Endothelial cell of umbilical vein (primary cell): ENCODE data around the gene TMBIM6. TPM values are rescaled to one million over a fixed set of nuclear protein-coding genes. Genes with fewer than 3 reads are reported as not detected.
"Not testable (repeated sequence)": the region's sequence is repeated elsewhere in the genome, so short reads cannot be mapped to it uniquely, and the experiment has no call there.

Experiments used
- BruUV-seq: library from RNA; stranded (reverse); fragments of 400-500 nt; replicated peaks from 2 replicates; lab custom pipeline; 2021; lab: Mats Ljungman, UMichigan
- CTCF ChIA-PET: fragments of 300-600, 350-600 bp; sonication (Branson Sonifier 250); formaldehyde crosslinking; loops from one replicate; lab custom pipeline; 2021; ENCODE audit warnings: antibody characterized with exemption, inconsistent platforms; lab: Charles Lee
- POLR2A ChIA-PET: fragments of 300-600, 350-600 bp; sonication (Branson Sonifier 250); formaldehyde crosslinking; loops from one replicate; lab custom pipeline; 2021; ENCODE audit warnings: antibody characterized with exemption, inconsistent platforms; lab: Charles Lee
- DNase-seq: peaks from one replicate; pipeline ENCODE4 v3.0.0-alpha.2; 2011; ENCODE audit warnings: low read depth, low spot score
- FAIRE-seq: peaks from 2 replicates; lab custom pipeline; 2011; peaks lifted over from hg19 to GRCh38; lab: Jason Lieb, UNC
- H2AFZ ChIP-seq: 2 replicates; pipeline ENCODE4 v1.6.0; 2012; ENCODE audit warnings: low read depth, low read length, control low read depth, inconsistent platforms
- H3K27ac ChIP-seq: 2 replicates; pipeline ENCODE4 v1.5.1; 2011; ENCODE audit warnings: low read depth, mild to moderate bottlenecking, control low read depth, low read length, moderate library complexity; ENCODE audit not compliant: insufficient read depth
- H3K27me3 ChIP-seq, 2 experiments: 2 replicates each; pipeline versions ENCODE4 v1.6.0 to v1.6.1; 2011; ENCODE audit warnings: low read length in 2 of 2, mixed read lengths in 1 of 2; ENCODE audit not compliant: control insufficient read depth in 2 of 2, insufficient read depth in 2 of 2
- H3K36me3 ChIP-seq, 2 experiments: 2 replicates in 1 of 2; 3 replicates in 1 of 2; pipeline ENCODE4 v1.5.1; 2011; ENCODE audit warnings: low read length in 2 of 2, mild to moderate bottlenecking in 1 of 2, moderate library complexity in 1 of 2; ENCODE audit not compliant: control insufficient read depth in 2 of 2, insufficient read depth in 2 of 2; ENCODE audit errors: extremely low read depth in 1 of 2
- H3K4me1 ChIP-seq: 3 replicates; pipeline ENCODE4 v1.5.1; 2011; ENCODE audit warnings: mild to moderate bottlenecking, low read length; ENCODE audit not compliant: control insufficient read depth, insufficient read depth; ENCODE audit errors: extremely low read depth
- H3K4me2 ChIP-seq: 2 replicates; pipeline ENCODE4 v1.6.1; 2011; ENCODE audit warnings: low read length, control low read depth, mixed read lengths; ENCODE audit not compliant: insufficient read depth
- H3K4me3 ChIP-seq, 3 experiments: fragments of 200-600 bp in 1 of 3; sonication (generic), shearing (Covaris generic) in 1 of 3; replicated peaks in 1 of 3; 2 replicates each; pipeline ENCODE4 v1.5.1; 2011 to 2016; ENCODE audit warnings: control low read depth in 3 of 3, low read length in 3 of 3, mild to moderate bottlenecking in 2 of 3, inconsistent platforms in 1 of 3, low read depth in 1 of 3, moderate library complexity in 1 of 3; ENCODE audit not compliant: insufficient read depth in 1 of 3
- H3K79me2 ChIP-seq: 2 replicates; pipeline ENCODE4 v1.6.0; 2012; ENCODE audit warnings: low read length, inconsistent platforms; ENCODE audit not compliant: control insufficient read depth, insufficient read depth
- H3K9ac ChIP-seq: replicated peaks from 2 replicates; pipeline ENCODE3; 2011; ENCODE audit warnings: low read length, control low read depth; ENCODE audit not compliant: insufficient read depth; ENCODE audit errors: extremely low read depth
- H3K9me1 ChIP-seq: replicated peaks from 3 replicates; pipeline ENCODE4 v1.6.0; 2011; ENCODE audit warnings: mild to moderate bottlenecking, low read length; ENCODE audit not compliant: control insufficient read depth, insufficient read depth; ENCODE audit errors: extremely low read depth
- H3K9me3 ChIP-seq: replicated peaks from 2 replicates; pipeline ENCODE4 v1.5.1; 2012; ENCODE audit warnings: low read length, inconsistent platforms; ENCODE audit not compliant: control insufficient read depth, insufficient read depth
- H4K20me1 ChIP-seq: replicated peaks from 2 replicates; pipeline ENCODE3; 2011; ENCODE audit warnings: mild to moderate bottlenecking, low read length; ENCODE audit not compliant: control insufficient read depth, insufficient read depth; ENCODE audit errors: extremely low read depth
- EZH2 ChIP-seq: IDR thresholded peaks from 2 replicates; pipeline ENCODE4 v1.6.1; 2012; ENCODE audit warnings: borderline replicate concordance, low read depth, mild to moderate bottlenecking, moderate library complexity, low read length, inconsistent platforms; ENCODE audit not compliant: severe bottlenecking
- FOS ChIP-seq: IDR thresholded peaks from 2 replicates; pipeline ENCODE4 v1.6.1; 2011; ENCODE audit warnings: mild to moderate bottlenecking, low read length, moderate library complexity, borderline replicate concordance; ENCODE audit not compliant: insufficient read depth
- GATA2 ChIP-seq: IDR thresholded peaks from 2 replicates; pipeline ENCODE4 v1.7.0; 2011; ENCODE audit warnings: low read depth, mild to moderate bottlenecking, moderate library complexity, mixed read lengths, low read length; ENCODE audit not compliant: insufficient read length, insufficient read depth
- JUN ChIP-seq: IDR thresholded peaks from 2 replicates; pipeline ENCODE4 v1.6.1; 2011; ENCODE audit warnings: borderline replicate concordance, low read depth; ENCODE audit not compliant: insufficient read length, insufficient read depth
- MAX ChIP-seq: IDR thresholded peaks from 2 replicates; pipeline ENCODE4 v1.6.1; 2011; ENCODE audit not compliant: insufficient read depth, insufficient read length
- MYC ChIP-seq: IDR thresholded peaks from one replicate; pipeline ENCODE4 v1.6.1; 2011; ENCODE audit warnings: mild to moderate bottlenecking, low read depth, low read length
- POLR2A ChIP-seq: IDR thresholded peaks from 2 replicates; pipeline ENCODE4 v1.6.1; 2012; ENCODE audit warnings: low read depth, mild to moderate bottlenecking, control low read depth, low read length
- POLR2AphosphoS5 ChIP-seq: IDR thresholded peaks from 2 replicates; pipeline ENCODE4 v1.6.1; 2012; ENCODE audit warnings: low read depth, mild to moderate bottlenecking, control low read depth, low read length, moderate library complexity; ENCODE audit not compliant: insufficient read depth
- dilution Hi-C: fragments of 300-500 bp; cut with MboI; formaldehyde crosslinking; loops from one replicate; pipeline ENCODE4 v1.15.0; 2019; ENCODE audit warnings: low sequenced_read_pairs; ENCODE audit not compliant: extremely low pct_ligation_motif_present
- intact Hi-C: fragments of 100-400 bp; cut with micrococcal nuclease; formaldehyde crosslinking; loops from one replicate; pipeline ENCODE4 v1.10.0; 2022
- polyA plus RNA-seq, 4 experiments: library from polyadenylated mRNA; depleted of rRNA in 3 of 4; stranded (reverse) in 3 of 4; unstranded in 1 of 4; fragments of >200 nt; gene quantifications; 2 replicates each; pipeline versions ENCODE4 v1.2.1 to v1.2.3, GENCODE V29; 2011 to 2012; ENCODE audit warnings: missing spikeins in 1 of 4
- total RNA-seq: library from RNA; stranded (reverse); gene quantifications from 2 replicates; pipeline ENCODE4 v1.2.3, GENCODE V29; 2021

The TMBIM6 gene
- total and polyA plus RNA-seq, 2 donors (not counting 3 experiments of a cell fraction or from before 2014, with no cell fraction given), result 393 to 579 TPM

- no peak overlapping the region for H3K27ac ChIP-seq
- no peaks in the 10 kb centered on the region for H3K9me1 ChIP-seq
- peaks cover 29% of the 10 kb centered on the region for H3K79me2 ChIP-seq
- DNase-seq (no peak), FAIRE-seq (no peak)
- H3K4me3 ChIP-seq, result no peak overlapping the region
- dilution Hi-C loops, result no loop called here
- BruUV-seq, result no TSS peak
- no peak overlapping the region for H3K4me2 ChIP-seq
- intact Hi-C loops, result no loop called here
- POLR2A ChIA-PET, result no interaction called here
- H2AFZ ChIP-seq, result no peak overlapping the region
- CTCF ChIA-PET, result interaction anchor here (0.9 to 6.7 kb wide), 7 partner anchors 32 to 71 kb away, joined by 3 to 93 read pairs (median 10); partner anchors contain the start of gene TMBIM6
- H3K36me3 ChIP-seq, result no peaks in the 10 kb centered on the region
- peaks cover 23% of the 10 kb centered on the region for H3K4me1 ChIP-seq
- H4K20me1 ChIP-seq, result no peaks in the 10 kb centered on the region
- H3K27me3 ChIP-seq, result peaks cover 24% of the 10 kb centered on the region in 2 experiments
- no peaks in the 10 kb centered on the region for H3K9me3 ChIP-seq
- H3K9ac ChIP-seq, result no peak overlapping the region
- TF ChIP-seq MYC (no peak), POLR2AphosphoS5 (no peak), MAX (no peak), JUN (no peak), FOS (no peak), EZH2 (no peak), GATA2 (no peak), POLR2A (no peak)
Observed at GRCh38 chr12:49708851-49709250, 32.5 kb upstream of the TMBIM6 start.

GRCh38 chr12:49713952-49714351 is 27.4 kb upstream of the TMBIM6 start:
- H3K4me1 ChIP-seq, H3K4me2 ChIP-seq, POLR2A ChIA-PET, H3K4me3 ChIP-seq, H3K9me1 ChIP-seq, dilution Hi-C loops, H3K9ac ChIP-seq, BruUV-seq, H3K27ac ChIP-seq, H2AFZ ChIP-seq, H4K20me1 ChIP-seq, intact Hi-C loops, FAIRE-seq, DNase-seq, H3K79me2 ChIP-seq, H3K9me3 ChIP-seq, H3K36me3 ChIP-seq: not testable (repeated sequence)
- peaks cover 33% of the 10 kb centered on the region in 2 experiments for H3K27me3 ChIP-seq
- CTCF ChIA-PET, result interaction anchor here (1.0 to 4.2 kb wide), 3 partner anchors 27 to 69 kb away, joined by 3 to 27 read pairs (median 9); partner anchors contain the start of gene TMBIM6
